LoVo (cell line): ENCODE measurements around the gene DVL3.
A peak's percentile ranks its signal among the peaks of the same experiment; 100 is the strongest.
"Not testable (repeated sequence)": the region's sequence is repeated elsewhere in the genome, so short reads cannot be mapped to it uniquely, and the experiment has no call there.

Experiments used
- DNase-seq: peaks from one replicate; pipeline ENCODE4 v3.0.0-alpha.2; 2016; ENCODE audit warnings: low spot score

Gene DVL3

GRCh38 chr3:184155644-184156521 is 706 bp downstream of the DVL3 start:
- DNase-seq: no peak

- DNase-seq: no peak
These were observed 1.4 kb downstream of the DVL3 start for GRCh38 chr3:184156522-184156955.

GRCh38 chr3:184157206-184157605 is 2.0 kb downstream of the DVL3 start:
- no peak for DNase-seq

GRCh38 chr3:184158404-184158803 is 3.2 kb downstream of the DVL3 start:
- no peak for DNase-seq

- DNase-seq: no peak
These were observed 5.3 kb downstream of the DVL3 start for GRCh38 chr3:184160456-184160855.

- DNase-seq: not testable (repeated sequence)
These were observed 7.4 kb downstream of the DVL3 start for GRCh38 chr3:184162571-184163070.

GRCh38 chr3:184164648-184165330 is 9.6 kb downstream of the DVL3 start:
- DNase-seq: no peak

- no peak for DNase-seq
These were observed 10.4 kb downstream of the DVL3 start for GRCh38 chr3:184165543-184165942.

GRCh38 chr3:184166671-184167070 is 11.5 kb downstream of the DVL3 start:
- no peak for DNase-seq

- no peak for DNase-seq
These were observed 12.6 kb downstream of the DVL3 start for GRCh38 chr3:184167786-184168185.

- DNase-seq: no peak
These were observed 13.4 kb downstream of the DVL3 start for GRCh38 chr3:184168363-184169120.

GRCh38 chr3:184169896-184170875 is 15.0 kb downstream of the DVL3 start:
- DNase-seq: no peak

GRCh38 chr3:184171562-184171961 is 16.4 kb downstream of the DVL3 start:
- DNase-seq: no peak

GRCh38 chr3:184172681-184173373 is 17.6 kb downstream of the DVL3 start:
- no peak for DNase-seq

- no peak for DNase-seq
These were observed 18.2 kb downstream of the DVL3 start for GRCh38 chr3:184173374-184173722.

GRCh38 chr3:184174284-184174645 is 19.1 kb downstream of the DVL3 start:
- no peak for DNase-seq

GRCh38 chr3:184174646-184175492 is 19.7 kb downstream of the DVL3 start, which contains the start of gene AP2M1:
TSS of gene AP2M1 (plus strand) at chr3:184174855. CDS start at chr3:184176994, 2,139 bp downstream.
- peak; percentile 98 for DNase-seq

- DNase-seq: no peak
These were observed 20.3 kb downstream of the DVL3 start for GRCh38 chr3:184175506-184175905.

- no peak for DNase-seq
These were observed 20.8 kb downstream of the DVL3 start for GRCh38 chr3:184175981-184176376.
